KOPT-K1 (cell line): ENCODE data around the gene SUPT3H.

Source experiments
- H3K27ac ChIP-seq: fragments of 200-600 bp; sonication (generic); 2 replicates; pipeline ENCODE4 v1.5.1; 2016; ENCODE audit warnings: antibody characterized with exemption, mild to moderate bottlenecking, low read depth, low read length; ENCODE audit not compliant: poor library complexity, severe bottlenecking
- H3K36me3 ChIP-seq: fragments of 200-600 bp; sonication (generic); 2 replicates; pipeline ENCODE4 v1.5.1; 2017; ENCODE audit warnings: antibody characterized with exemption, mild to moderate bottlenecking, low read length, moderate library complexity; ENCODE audit not compliant: insufficient read depth
- H3K9me3 ChIP-seq: fragments of 200-600 bp; sonication (generic); 2 replicates; pipeline ENCODE4 v1.5.1; 2017; ENCODE audit warnings: antibody characterized with exemption, low read length, mild to moderate bottlenecking; ENCODE audit not compliant: insufficient read depth, poor library complexity, severe bottlenecking

The SUPT3H gene

GRCh38 chr6:44825273-44825672 lies 552.5 kb downstream of the SUPT3H start:
- H3K36me3 ChIP-seq: no peaks in the 10 kb centered on the region
- no peak overlapping the region for H3K27ac ChIP-seq
- H3K9me3 ChIP-seq: peaks cover 3% of the 10 kb centered on the region

GRCh38 chr6:44824567-44824966 lies 553.2 kb downstream of the SUPT3H start:
- H3K9me3 ChIP-seq: peaks cover 3% of the 10 kb centered on the region
- no peak overlapping the region for H3K27ac ChIP-seq
- H3K36me3 ChIP-seq: no peaks in the 10 kb centered on the region

GRCh38 chr6:44820759-44821158 lies 557.0 kb downstream of the SUPT3H start:
- peaks cover 19% of the 10 kb centered on the region for H3K9me3 ChIP-seq
- no peak overlapping the region for H3K27ac ChIP-seq
- H3K36me3 ChIP-seq: no peaks in the 10 kb centered on the region

- Histone ChIP-seq H3K27ac (no peak overlapping the region), H3K9me3 (peaks cover 16% of the 10 kb centered on the region)
Measured at GRCh38 chr6:44820321-44820720, 557.4 kb downstream of the SUPT3H start.

GRCh38 chr6:44811456-44811855 lies 566.3 kb downstream of the SUPT3H start:
- Histone ChIP-seq H3K27ac (no peak overlapping the region), H3K36me3 (no peaks in the 10 kb centered on the region), H3K9me3 (peaks cover under 1% of the 10 kb centered on the region)

More at GRCh38 chr6:44820321-44820720, 557.4 kb downstream of the SUPT3H start:
- H3K36me3 ChIP-seq: no peaks in the 10 kb centered on the region

GRCh38 chr6:44809258-44809657 lies 568.5 kb downstream of the SUPT3H start:
- Histone ChIP-seq H3K36me3 (no peaks in the 10 kb centered on the region), H3K9me3 (no peaks in the 10 kb centered on the region), H3K27ac (no peak overlapping the region)

- Histone ChIP-seq H3K27ac (no peak overlapping the region), H3K36me3 (no peaks in the 10 kb centered on the region), H3K9me3 (no peaks in the 10 kb centered on the region)
Measured at GRCh38 chr6:44808148-44808547, 569.6 kb downstream of the SUPT3H start.

GRCh38 chr6:44806656-44807055 lies 571.1 kb downstream of the SUPT3H start:
- no peaks in the 10 kb centered on the region for H3K9me3 ChIP-seq
- H3K27ac ChIP-seq: no peak overlapping the region
- no peaks in the 10 kb centered on the region for H3K36me3 ChIP-seq

DNA sequence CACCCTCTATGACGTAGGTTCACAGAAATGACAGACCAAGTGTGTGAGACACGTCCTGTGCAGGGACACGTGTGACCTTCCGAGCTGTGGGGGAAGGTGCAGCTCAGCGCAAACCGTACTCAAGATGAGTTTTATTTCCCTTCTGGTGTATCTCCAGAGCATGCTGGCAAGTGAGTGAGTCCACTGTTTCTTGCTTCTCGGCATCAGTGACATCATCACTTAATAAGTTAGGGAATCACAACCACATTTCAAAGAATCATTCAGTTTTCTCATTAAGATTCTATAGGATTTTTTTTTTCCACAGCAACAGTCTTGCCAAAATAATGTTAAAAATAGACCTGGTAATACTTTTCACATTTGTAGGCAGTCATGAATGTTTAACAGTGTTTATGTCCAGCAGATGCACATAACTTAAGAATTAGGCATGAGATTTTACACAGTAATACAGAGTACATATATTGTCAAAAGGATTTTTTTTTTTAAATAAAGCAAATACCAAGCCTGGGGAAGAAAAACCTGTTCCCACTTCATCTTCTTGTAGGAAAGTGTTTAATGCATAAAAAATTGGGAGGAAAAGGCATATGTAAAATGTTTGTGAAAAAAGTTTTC lies 572.4 kb downstream of the SUPT3H start:
- Histone ChIP-seq H3K36me3 (no peaks in the 10 kb centered on the region), H3K27ac (no peak overlapping the region), H3K9me3 (no peaks in the 10 kb centered on the region)

DNA sequence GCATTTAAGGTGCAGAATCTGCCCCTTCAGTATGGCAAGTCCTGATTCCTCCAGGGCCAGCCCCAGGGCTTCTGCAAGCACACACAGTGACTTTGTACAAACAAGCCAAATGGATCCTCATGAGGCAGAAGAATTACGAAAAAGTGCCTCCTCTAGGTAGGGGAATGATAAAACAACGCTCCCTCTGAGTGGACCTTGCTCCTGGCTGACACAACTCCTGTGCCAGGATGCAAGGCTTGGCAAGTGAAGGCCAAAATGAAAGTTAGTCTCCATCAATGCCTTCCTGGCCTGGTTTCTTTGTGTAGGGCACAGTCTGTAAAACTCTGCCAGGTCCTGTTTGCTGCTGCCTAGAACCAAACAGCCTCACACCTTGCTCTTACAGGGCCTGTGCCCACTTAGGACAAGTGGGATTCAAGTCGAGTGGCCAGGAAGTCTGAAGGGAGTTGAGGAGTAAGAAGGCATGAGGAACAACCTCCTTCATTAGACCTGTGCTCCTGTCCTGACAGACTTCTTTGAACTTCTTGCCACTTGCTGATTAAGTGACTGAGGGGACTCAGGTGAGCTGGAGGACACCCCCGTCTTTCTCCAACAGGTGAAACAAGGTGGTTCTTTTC lies 573.1 kb downstream of the SUPT3H start:
- H3K36me3 ChIP-seq: no peaks in the 10 kb centered on the region
- H3K27ac ChIP-seq: no peak overlapping the region
- H3K9me3 ChIP-seq: no peaks in the 10 kb centered on the region

DNA sequence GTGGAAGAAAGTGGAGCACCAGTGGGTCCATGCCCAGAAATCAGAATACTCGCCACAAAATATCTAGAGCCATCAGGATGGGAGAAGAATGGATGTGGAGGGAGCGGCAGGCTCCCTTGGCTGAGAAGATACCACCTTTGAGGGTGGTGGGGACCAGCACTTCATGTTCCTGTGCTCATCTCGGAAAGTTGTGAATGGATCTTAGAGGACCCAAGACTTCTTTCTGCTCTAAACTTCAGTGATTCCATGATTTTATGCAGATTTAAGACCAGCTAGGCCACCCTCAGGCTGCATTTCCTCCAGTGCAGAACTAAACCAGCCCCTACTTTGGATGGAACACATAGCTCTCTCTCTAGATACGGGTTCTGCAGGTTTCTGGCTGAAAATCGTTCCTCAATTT lies 573.7 kb downstream of the SUPT3H start:
- Histone ChIP-seq H3K27ac (no peak overlapping the region), H3K36me3 (no peaks in the 10 kb centered on the region), H3K9me3 (no peaks in the 10 kb centered on the region)

- H3K27ac ChIP-seq: no peak overlapping the region
- no peaks in the 10 kb centered on the region for H3K36me3 ChIP-seq
- H3K9me3 ChIP-seq: no peaks in the 10 kb centered on the region
Measured at GRCh38 chr6:44800784-44801592, 576.7 kb downstream of the SUPT3H start.

DNA sequence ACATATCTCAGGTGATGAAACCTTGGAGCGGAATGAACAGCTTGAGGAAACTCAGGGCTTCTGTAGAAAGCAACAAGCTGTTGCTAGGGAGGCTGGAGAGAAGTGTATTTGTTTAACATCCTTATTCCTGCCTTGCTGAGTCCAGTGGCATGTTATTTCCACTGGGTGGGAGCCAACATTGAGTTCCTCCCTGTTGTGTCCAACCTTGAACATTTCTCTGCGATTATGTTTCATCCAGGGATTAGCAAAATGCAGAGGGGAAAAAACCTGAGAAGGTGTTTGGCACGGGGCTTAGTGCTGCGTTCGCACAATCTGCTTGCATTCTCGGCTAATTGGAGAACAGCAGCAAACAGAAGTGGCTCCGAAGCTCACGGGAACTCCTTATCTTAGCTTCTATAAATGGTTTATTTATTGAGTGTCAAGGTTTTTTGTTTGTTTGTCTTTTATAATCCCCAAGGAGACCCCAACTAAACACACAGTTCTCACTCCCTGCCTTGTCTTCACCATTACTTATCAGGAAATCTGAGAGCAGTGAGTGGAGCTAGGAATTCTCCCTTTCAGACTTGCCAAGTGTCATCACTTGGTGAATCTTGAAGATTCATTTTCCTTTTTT lies 577.5 kb downstream of the SUPT3H start:
- no peaks in the 10 kb centered on the region for H3K9me3 ChIP-seq
- H3K36me3 ChIP-seq: no peaks in the 10 kb centered on the region
- H3K27ac ChIP-seq: no peak overlapping the region

GRCh38 chr6:44797746-44798145 lies 580.0 kb downstream of the SUPT3H start:
- no peaks in the 10 kb centered on the region for H3K36me3 ChIP-seq
- no peak overlapping the region for H3K27ac ChIP-seq
- H3K9me3 ChIP-seq: no peaks in the 10 kb centered on the region

DNA sequence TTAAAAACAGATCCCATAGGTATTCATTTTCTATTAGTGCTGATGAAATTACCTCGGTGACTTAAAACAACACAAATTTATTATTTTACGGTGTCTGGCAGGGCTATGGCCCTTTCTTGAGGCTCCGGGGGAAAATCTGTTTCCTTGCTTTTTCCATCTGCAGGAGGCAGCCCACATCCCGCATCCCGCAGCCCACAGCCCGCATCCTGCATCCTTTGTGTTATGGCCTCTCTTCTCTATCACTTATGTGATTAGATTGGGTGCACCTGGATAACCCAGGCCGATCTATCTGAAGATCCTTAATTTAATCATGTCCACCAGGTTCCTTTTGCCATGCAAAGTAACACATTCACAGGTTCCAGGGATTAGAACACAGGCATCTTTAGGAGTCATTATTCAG lies 582.4 kb downstream of the SUPT3H start:
- Histone ChIP-seq H3K27ac (no peak overlapping the region), H3K9me3 (no peaks in the 10 kb centered on the region), H3K36me3 (no peaks in the 10 kb centered on the region)
